Hematopoietic multipotent progenitor cell treated with erythropoietin and hydrocortisone succinate and interleukin-3 and kit ligand, for 17 days (in vitro differentiated cells): ENCODE data around the gene SLC8A2.
"Not testable (repeated sequence)": the region's sequence is repeated elsewhere in the genome, so short reads cannot be mapped to it uniquely, and the experiment has no call there.

Experiments used
- DNase-seq: peaks from one replicate; pipeline ENCODE4 v3.0.0-alpha.2; 2015; ENCODE audit warnings: low spot score

The SLC8A2 gene

DNA sequence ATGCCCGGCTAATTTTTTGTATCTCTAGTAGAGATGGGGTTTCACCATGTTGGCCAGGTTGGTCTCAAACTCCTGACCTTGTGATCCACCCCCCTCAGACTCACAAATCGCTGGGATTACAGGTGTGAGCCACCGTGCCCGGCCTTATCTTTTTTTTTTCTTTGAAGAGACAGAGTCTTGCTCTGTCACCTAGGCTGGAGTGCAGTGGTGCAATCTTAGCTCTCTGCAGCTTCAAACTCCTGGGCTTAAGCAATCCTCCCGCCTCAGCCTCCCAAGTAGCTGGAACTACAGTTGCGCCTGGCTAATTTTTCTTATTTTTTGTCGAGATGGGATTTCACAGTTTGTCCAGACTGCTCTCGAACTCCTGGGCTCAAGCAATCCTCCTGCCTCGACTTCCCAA lies 60.0 kb downstream of the SLC8A2 start:
- not testable (repeated sequence) for DNase-seq

DNA sequence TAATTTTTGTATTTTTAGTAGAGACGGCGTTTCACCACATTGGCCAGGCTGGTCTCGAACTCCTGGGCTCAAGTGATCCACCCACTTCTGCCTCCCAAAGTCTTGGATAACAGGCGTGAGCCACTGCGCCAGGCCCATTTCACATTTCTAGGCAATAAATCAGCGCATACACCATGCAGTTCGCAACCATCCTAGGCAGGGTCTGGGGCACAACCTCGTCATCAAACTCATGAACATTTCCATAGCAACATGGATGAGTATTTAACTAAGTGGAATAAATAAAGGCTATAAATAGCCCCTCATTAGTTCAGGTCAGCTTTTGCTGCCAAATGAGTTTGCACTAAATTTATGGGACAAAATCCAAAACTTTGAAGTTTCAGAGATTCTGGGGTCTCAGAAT lies 60.6 kb downstream of the SLC8A2 start:
- DNase-seq: no peak

DNA sequence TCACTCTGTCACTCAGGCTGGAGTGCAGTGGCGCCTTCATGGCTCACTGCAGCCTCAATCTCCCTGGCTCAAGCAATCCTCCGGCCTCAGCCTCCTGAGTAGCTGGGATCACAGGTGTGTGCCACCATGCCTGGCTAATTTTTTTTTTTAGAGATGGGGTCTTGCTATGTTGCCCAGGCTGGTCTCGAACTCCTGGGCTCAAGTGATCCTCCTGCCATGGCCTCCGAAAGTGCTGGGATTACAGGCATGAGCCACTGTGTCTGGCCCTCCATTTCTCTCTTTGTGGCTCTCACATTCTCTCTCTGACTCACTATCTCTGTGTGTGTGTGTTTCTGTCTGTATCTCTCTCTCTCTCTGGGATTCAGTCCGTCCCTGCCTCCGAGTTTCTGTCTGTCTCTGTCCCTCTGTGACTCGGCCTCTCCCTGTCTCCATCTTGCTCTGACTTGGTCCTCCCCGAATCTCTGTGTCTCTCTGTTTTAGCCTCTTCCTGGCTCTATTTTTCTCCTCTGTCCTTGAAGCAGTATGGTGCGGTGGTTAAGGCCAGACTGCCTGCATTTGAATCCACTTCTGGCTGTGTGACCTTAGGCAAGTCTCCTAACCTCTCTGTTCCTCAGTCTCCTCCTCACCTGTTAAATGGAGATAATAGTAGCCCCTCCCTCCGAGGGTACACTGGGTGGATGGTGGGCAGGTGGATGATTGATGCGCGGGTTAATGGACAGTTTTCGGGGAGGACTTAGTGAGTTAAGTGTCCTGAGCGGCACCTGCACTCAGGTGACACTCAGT lies 63.3 kb downstream of the SLC8A2 start:
- DNase-seq: no peak

DNA sequence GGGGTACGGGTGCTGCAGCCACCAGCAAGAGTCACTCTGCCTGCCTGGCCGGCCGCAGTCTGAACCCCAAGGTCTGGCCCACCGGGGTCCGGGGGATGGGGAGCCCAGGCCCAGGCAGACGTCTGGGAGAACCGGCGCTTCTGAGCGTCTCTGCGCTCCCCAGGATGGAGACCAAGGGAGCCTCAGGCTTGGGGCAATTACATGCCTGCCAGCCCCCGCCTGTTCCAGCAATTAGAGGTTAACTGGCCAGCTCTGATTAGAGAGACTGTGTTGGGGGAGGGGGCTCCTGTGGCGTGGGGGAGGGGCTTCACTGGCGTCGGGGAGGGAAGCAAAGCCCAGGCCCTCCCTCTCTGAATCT lies 64.3 kb downstream of the SLC8A2 start:
- DNase-seq: no peak

DNA sequence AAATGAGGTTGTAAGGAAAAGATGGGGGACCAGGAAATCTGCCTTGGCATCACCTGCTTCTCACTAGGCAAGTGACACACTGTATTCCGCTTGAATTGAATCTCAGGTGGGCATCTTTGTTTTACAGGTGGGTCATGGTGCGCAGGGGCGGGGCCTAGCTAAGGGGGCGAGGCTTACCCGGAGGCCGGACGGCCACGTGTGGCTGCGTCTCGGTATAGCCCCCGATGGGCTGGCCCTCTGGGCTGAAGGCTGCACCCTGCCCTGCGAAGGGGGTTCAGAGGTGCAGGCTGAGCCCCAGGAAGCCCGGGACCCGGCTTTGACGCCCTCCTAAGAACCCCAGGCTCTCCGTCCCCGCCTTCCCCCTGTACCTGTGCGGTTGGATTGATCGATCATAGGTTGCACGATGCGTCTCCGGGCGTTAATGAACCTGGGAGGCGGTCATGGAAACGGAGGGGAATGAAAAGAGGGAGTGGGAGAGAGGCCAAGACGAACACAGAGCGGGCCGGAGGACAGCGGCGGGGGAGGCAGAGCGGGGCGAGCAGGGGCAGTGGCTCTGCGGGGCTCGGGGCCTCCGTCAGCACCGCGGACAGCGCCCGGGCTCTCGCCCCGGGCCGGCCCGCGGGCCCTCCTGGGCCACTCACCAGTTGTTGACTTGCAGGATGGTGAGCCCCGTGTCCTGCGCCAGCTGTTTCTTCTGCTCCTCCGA lies 64.8 kb downstream of the SLC8A2 start:
- no peak for DNase-seq

DNA sequence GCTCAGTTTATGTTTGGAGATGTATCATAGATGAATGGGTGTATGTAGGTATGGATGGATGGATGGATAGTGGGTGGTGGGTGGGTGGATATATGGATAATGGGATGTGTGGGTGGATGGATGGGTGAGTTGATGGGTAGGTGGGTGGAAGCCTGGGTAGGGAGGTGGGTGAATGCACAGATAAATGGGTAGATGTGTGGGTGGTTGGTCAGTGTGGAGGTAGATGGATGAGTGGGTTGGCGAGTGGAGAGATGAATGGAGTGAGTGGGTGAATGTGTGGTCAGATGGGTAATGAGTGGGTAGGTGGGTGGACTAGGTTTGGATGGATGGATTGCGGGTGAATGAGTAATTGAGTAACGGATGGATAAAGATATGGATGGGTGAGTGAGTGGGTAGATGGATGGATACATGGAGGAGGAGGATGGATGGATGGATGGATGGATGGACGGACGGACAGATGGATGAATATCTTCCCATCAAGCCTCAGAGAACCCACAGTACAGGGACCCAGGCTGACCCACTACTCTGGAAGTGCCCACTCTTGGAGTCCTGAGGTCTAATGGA lies 65.8 kb downstream of the SLC8A2 start:
- DNase-seq: no peak

DNA sequence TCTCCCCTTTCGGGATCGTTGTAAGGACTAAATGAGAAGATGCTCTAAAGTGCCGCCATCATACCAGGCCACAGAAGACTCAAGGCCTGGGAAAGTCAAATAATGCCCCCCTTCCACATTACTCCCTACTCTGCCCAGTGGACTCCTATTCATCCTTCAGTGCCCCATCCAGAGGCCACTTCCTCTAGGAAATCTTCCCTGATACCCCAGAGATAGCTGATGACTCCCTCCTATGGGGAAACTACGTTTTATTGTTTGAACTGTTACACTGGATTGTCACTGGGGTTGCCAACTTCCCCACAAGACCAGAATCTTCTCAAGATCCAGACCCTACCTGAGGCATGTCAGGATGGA lies 66.5 kb downstream of the SLC8A2 start:
- no peak for DNase-seq

DNA sequence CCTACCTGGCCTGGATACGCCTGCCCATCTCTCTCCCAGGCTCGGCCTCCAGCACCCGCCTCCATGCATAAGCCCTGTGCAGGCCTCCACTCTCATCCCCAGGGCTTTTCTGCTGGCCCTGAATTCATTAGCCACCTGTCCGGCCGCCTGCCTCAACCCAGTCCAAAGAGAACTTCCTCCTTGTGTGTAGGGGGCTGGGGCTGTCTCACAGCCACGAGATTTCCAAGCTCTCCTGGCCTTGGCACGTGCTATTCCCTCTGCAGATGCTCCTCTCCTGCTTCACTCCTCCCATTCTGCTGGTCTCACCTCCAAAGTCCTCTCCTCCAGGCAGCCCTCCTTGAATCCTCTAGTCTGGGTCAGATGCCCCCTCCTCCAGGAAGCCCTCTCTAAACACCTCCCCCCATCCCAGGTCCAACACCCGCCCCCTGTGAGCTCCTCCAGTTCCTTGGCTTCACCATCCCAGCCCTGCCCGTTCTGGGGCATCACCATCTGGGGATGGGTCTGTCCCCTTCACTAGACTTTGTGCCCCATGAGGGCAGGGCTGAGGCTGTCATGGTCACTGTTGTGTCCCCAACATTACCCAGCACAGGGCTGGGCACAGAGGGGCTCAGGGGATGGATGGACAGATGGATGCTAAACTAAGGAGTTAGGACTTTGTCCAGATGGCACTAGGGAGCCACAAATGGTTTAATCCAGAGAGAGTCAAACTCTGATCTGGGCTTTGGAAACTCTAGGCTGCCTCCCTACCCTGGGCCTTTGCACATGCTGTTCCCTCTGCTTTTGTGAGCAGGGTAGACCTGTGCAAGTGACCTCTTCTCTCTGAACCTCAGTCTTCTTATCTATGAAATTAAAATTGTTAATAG lies 67.1 kb downstream of the SLC8A2 start:
- no peak for DNase-seq

DNA sequence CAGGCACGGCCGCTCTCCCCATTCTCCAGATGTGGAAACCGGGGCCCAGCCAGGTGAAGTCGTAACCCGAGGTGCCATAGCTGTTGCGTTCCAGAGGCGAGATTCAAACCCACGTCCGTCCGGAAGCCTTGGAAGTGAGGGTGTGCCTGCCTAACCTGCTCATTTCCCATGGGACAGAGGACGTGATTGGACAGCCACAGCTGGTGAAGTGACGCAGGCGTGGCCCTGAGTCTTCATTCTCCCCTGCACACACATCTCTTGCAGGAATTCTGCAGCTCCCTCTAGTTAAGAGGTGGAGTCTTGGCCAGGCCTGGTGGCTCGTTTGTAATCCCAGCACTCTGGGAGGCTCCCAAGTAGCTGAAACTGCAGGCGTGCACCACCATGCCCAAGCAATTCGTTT lies 69.2 kb downstream of the SLC8A2 start:
- DNase-seq: no peak

DNA sequence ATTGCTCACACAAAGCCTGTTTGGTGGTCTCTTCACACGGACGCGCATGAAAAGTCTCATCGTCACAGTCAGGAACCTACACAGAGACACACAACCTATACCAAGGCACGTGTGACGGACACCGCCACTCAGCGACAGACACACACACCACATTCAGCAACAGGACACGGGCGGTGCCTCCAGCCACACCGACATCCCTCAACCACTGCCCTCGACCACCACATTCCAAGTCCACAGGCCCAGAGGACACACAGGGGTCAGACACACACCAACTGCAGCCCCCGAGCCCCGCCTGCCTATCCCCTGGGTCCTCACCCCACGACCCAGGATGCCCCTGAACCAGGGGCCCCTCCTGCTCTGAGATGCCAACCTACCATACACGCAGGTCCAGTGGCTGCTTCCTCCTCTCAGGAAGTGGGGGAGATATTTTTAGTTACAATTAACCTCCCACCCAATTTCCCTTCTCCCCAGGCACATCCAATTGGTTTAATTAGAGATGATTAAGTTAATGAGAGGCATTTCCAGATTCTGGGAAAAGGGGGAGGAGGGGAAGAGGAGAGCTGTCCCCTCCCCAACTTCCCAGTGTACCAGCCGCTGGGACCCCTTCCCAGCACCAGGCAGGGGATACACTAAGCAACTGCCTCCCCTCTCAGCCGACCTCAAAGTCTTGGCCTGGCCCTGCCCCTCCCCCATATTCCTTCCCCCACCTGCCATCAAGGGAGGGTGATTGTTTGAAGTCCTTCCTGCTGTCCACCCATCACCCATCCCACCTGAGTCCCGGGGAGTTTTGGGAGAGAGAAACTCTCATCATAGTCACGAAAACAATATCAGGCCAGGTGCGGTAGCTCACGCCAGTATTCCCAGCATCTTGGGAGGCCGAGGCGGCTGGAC lies 72.7 kb downstream of the SLC8A2 start:
- DNase-seq: no peak

DNA sequence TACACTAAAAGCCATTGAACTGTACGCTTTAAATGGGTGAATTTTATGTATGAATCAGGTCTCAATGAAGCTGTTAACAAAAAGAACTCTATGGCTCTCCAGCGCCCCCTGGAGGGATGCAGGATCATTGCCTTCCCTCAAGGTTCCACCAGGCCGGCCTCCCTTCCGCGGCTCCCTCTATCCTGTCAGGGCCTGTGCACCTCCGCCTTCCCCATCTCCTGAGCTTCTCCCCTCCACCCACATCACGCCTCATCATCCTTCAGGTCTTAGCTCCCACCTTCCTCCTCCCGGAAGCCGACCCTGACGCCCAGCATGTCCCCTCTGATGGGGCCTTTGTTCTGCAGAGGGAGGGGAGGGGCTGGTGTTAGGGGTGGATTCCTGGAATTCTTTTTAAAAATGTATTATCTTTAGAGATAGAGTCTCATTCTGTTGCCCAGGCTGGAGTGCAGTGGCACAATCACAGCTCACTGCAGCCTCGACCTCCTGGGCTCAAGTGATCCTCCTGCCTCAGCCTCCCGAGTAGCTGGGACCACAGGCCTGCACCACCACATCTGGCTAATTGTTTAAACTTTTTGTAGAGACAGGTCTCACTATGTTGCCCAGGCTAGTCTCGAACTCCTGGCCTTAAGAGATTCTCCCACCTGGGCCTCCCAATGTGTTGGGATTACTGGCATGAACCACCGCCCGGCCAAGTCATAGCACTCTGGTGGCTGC lies 80.0 kb downstream of the SLC8A2 start:
- peak; percentile 88 for DNase-seq

DNA sequence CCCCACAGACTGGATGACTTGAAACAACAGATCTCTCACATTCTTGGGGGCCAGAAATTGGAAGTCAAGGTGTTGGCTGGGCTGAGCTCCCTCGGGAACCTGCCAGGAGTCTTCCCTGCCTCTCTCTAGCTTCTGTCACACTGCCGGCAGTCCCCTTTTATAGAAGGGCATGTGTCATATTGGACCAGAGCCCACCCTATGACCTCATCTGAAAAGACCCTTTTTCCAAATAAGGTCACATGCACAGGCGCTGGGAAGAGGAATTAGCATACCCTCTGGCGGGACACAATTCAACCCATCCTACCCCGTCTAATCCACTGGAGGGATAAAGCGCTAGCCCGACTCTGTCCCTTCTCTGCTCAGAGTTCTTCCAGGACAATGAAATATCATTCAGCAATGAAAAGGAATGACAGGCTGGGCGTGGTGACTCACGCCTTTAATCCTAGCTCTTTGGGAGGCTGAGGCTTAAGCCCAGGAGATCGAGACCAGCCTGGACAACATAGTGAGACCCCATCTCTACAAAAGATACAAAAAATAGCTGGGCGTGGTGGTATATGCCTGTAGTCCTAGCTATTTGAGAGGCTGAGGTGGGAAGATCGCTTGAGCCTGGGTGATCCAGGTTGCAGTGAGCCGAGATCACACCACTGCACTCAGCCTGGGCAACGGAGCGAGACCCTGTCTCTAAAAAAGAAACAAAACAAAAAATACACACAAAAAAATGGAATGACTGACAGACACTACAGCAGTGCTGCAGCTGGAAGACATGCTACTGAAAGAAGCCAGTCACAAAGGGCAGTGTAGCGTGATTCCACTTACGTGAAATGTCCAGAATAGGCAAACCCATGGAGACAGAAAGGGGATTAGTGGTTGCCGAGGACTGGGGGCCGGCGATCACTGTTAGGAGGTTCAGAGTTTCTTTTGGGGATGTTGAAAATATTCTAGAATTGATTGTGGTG lies 80.9 kb downstream of the SLC8A2 start:
- DNase-seq: no peak

DNA sequence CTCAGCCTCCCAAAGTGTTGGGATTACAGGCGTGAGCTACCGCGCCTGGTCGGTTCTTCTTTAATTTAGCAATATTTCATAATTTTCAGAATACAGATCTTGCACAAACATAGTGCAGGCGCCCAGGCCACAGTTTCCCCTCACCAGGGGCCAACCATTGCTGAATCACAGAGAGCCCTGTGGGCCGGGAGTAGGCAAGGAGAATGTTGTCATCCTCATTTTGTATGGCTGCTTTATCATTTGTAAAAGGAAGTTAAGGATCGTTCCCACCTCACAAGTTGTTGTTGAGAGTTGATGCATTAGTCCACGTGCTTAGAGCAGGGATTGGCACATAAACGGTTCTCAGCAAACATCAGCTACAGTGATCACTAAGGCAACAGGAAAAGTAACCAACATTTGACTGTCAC lies 82.5 kb downstream of the SLC8A2 start:
- no peak for DNase-seq

DNA sequence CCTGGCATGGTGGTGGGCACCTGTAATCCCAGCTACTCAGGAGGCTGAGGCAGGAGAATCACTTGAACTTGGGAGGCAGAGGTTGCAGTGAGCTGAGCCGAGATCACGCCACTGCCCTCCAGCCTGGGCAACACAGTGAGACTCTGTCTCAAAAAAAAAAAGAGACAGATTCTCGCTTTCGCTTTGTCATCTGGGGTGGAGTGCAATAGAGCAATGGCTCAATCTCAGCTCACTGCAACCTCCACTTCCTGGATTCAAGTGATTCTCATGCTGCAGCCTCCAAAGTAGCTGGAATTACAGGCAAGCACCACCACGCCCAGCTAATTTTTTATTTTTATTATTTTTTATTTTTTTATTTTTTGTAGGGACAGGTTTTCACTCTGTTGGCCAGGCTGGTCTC lies 83.0 kb downstream of the SLC8A2 start:
- not testable (repeated sequence) for DNase-seq

DNA sequence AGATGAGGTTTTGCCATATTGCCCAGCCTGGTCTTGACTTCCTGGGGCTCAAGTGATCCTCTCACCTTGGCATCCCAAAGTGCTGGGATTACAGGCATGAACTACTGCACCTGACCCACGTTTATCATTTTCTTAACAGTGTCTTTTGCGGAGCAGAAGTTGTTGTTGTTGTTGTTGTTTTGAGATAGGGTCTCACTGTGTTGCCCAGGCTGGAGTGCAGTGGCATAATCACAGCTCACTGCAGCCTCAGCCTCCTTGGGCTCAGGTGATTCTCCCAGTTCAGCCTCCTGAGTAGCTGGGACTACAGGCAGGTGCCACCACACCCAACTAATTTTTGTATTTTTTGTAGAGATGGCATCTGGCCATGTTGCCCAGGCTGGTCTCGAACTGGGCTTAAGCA lies 84.1 kb downstream of the SLC8A2 start:
- DNase-seq: not testable (repeated sequence)

DNA sequence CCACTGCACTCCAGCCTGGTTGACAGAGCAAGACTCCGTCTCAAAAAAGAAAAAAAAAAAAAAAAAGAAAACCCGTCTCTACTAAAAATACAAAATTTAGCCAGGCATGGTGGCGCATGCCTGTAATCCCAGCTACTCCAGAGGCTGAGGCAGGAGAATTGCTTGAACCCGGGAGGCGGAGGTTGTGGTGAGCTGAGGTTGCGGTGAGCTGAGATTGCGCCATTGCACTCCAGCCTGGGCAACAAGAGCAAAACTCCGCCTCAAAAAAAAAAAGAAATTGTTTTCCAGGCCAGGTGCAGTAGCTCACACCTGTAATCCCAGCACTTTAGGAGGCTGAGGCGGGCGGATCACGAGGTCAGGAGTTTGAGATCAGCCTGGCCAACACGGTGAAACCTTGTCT lies 85.1 kb downstream of the SLC8A2 start:
- DNase-seq: not testable (repeated sequence)

DNA sequence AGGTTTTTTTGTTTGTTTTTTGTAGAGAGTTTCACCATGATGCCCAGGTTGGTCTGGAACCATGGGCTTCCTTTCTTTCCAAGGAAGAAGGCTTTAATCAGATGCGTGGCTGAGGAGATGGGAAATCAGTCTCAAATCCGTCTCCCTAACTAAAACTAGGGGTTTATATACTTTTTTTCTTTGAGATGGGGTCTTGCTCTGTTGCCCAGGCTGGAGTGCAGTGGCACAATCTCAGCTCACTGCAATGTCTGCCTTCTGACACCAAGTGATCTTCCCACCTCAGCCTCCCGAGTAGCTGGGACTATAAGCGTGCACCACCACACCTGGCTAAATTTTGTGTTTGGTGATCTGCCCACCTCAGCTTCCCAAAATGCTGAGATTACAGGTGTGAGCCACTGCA lies 87.2 kb downstream of the SLC8A2 start:
- DNase-seq: not testable (repeated sequence)

DNA sequence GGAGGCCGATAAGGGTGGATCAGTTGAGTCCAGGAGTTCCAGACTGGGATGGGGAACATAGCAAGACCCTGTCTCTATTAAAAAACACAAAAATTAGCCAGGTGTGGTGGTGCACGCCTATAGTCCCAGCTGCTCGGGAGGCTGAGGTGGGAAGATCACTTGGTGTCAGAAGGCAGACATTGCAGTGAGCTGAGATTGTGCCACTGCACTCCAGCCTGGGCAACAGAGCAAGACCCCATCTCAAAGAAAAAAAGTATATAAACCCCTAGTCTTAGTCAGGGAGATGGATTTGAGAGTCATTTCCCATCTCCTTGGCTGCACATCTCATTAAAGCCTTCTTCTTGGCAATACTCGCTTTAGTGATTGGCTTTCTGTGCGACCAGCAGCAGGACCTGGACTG lies 87.8 kb downstream of the SLC8A2 start:
- DNase-seq: not testable (repeated sequence)

DNA sequence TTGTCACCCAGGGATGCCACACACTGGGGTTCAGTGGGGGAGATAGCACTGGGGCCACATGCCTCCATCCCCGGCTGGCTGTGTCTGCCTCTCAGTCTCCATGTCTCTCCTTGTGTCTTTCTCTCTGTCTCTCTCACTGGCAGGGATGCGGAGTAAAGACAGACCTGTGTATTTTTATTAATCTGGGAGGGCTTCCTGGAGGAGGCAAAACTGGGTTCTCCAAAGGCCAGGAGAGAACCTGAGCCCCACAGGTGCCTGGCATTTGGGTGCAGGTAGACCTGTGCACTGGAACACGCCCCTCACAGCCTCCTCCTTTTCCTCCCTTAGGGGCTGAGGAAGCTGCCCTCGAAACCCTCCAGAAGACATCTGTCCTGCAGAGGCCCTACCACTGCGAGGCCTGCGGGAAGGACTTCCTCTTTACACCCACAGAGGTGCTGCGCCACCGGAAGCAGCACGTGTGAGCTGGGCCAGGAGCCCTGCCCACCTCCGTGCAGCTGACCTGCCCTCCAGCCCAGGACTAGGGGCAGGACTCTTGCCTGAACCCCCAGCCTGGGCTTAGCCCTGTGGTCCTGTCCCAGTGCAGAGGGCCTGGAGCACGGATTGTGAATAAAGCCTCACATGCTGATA lies 89.9 kb downstream of the SLC8A2 start:
- no peak for DNase-seq
